Keratinocyte (primary cell): ENCODE data around the gene FMN1. TPM values are rescaled to one million over a fixed set of nuclear protein-coding genes. Genes with fewer than 3 reads are reported as not detected.

Experiments
- DNase-seq: peaks from one replicate; pipeline ENCODE4 v3.0.0-alpha.2; 2011; ENCODE audit warnings: low read depth, missing footprints, low spot score
- FAIRE-seq: peaks from 2 replicates; lab custom pipeline; 2011; peaks lifted over from hg19 to GRCh38; lab: Jason Lieb, UNC
- H2AFZ ChIP-seq: 2 replicates; pipeline ENCODE4 v1.6.0; 2012; ENCODE audit warnings: low read length, control low read depth, inconsistent platforms; ENCODE audit not compliant: control insufficient read depth
- H3K27ac ChIP-seq: 2 replicates; pipeline ENCODE4 v1.5.1; 2011; ENCODE audit warnings: low read length; ENCODE audit not compliant: control insufficient read depth, insufficient read depth
- H3K27me3 ChIP-seq: 3 replicates; pipeline ENCODE4 v1.6.0; 2011; ENCODE audit warnings: low read length; ENCODE audit not compliant: control insufficient read depth, insufficient read depth; ENCODE audit errors: extremely low read depth
- H3K36me3 ChIP-seq, 2 experiments: 2 replicates in 1 of 2; 3 replicates in 1 of 2; pipeline ENCODE4 v1.5.1; 2011; ENCODE audit warnings: low read length in 2 of 2, mild to moderate bottlenecking in 1 of 2; ENCODE audit not compliant: control insufficient read depth in 2 of 2, insufficient read depth in 2 of 2; ENCODE audit errors: extremely low read depth in 1 of 2
- H3K4me1 ChIP-seq: 3 replicates; pipeline ENCODE4 v1.5.1; 2011; ENCODE audit warnings: low read length; ENCODE audit not compliant: control insufficient read depth, insufficient read depth; ENCODE audit errors: extremely low read depth
- H3K4me2 ChIP-seq: 3 replicates; pipeline ENCODE4 v1.6.0; 2011; ENCODE audit warnings: low read depth, low read length; ENCODE audit not compliant: control insufficient read depth, insufficient read depth; ENCODE audit errors: extremely low read depth
- H3K4me3 ChIP-seq, 3 experiments: fragments of 200-600 bp in 1 of 3; sonication (generic) in 1 of 3; 2 replicates in 2 of 3; 3 replicates in 1 of 3; pipeline ENCODE4 v1.5.1; 2011 to 2016; ENCODE audit warnings: low read length in 3 of 3, mild to moderate bottlenecking in 3 of 3, control low read depth in 2 of 3, inconsistent platforms in 1 of 3, low read depth in 1 of 3, mixed read lengths in 1 of 3, mixed run types in 1 of 3, moderate library complexity in 1 of 3; ENCODE audit not compliant: control insufficient read depth in 2 of 3, insufficient read depth in 2 of 3; ENCODE audit errors: extremely low read depth in 1 of 3
- H3K79me2 ChIP-seq: 2 replicates; pipeline ENCODE4 v1.6.0; 2012; ENCODE audit warnings: low read length; ENCODE audit not compliant: control insufficient read depth, insufficient read depth
- H3K9ac ChIP-seq: 3 replicates; pipeline ENCODE4 v1.6.0; 2011; ENCODE audit warnings: low read length; ENCODE audit not compliant: control insufficient read depth, insufficient read depth; ENCODE audit errors: extremely low read depth
- H3K9me1 ChIP-seq: 3 replicates; pipeline ENCODE4 v1.6.0; 2011; ENCODE audit warnings: low read length; ENCODE audit not compliant: control insufficient read depth, insufficient read depth; ENCODE audit errors: extremely low read depth
- H3K9me3 ChIP-seq: 2 replicates; pipeline ENCODE4 v1.5.1; 2012; ENCODE audit warnings: low read depth, low read length; ENCODE audit not compliant: control insufficient read depth
- H4K20me1 ChIP-seq: 3 replicates; pipeline ENCODE4 v1.6.0; 2011; ENCODE audit warnings: low read length; ENCODE audit not compliant: control insufficient read depth, insufficient read depth; ENCODE audit errors: extremely low read depth
- EZH2 ChIP-seq: IDR thresholded peaks from one replicate; pipeline ENCODE4 v1.6.1; 2012; ENCODE audit warnings: inconsistent platforms, mild to moderate bottlenecking, low read length, moderate library complexity
- dilution Hi-C: fragments of 300-500 bp; cut with MboI; formaldehyde crosslinking; loops from one replicate; pipeline ENCODE4 v1.7.0; 2020; ENCODE audit warnings: low sequenced_read_pairs; ENCODE audit not compliant: extremely low pct_ligation_motif_present
- polyA plus RNA-seq, 5 experiments: library from polyadenylated mRNA; depleted of rRNA in 3 of 5; stranded (reverse) in 3 of 5; stranded (forward) in 1 of 5; unstranded in 1 of 5; fragments of >200 nt; gene quantifications; 1 replicate in 1 of 5; 2 replicates in 3 of 5; 3 replicates in 1 of 5; pipeline versions ENCODE4 v1.2.1 to v1.2.3, GENCODE V29; 2011 to 2012; ENCODE audit warnings: missing spikeins in 2 of 5, low read depth in 1 of 5, low replicate concordance in 1 of 5
- TF ChIP-seq, protein P1 (sequence below), 3 experiments: IDR thresholded peaks in 1 of 3; conservative IDR thresholded peaks in 1 of 3; optimal IDR thresholded peaks in 1 of 3; 2 replicates in 2 of 3; 3 replicates in 1 of 3; pipeline versions ENCODE3 to v1.5.1; 2011; ENCODE audit warnings: low read length in 3 of 3, mild to moderate bottlenecking in 3 of 3, moderate library complexity in 2 of 3, control low read depth in 1 of 3, inconsistent platforms in 1 of 3; ENCODE audit not compliant: insufficient read depth in 2 of 3; ENCODE audit errors: extremely low read depth in 1 of 3

FMN1 gene
- polyA plus RNA-seq, 1 donor (not counting 4 experiments of a cell fraction or from before 2014, with no cell fraction given), result 0.71 TPM

- no peaks in the 10 kb centered on the region for H3K9me1 ChIP-seq
- H3K9ac ChIP-seq, result no peak overlapping the region
- DNase-seq, result no peak
- no peak overlapping the region for H3K4me2 ChIP-seq
- no peak overlapping the region for H2AFZ ChIP-seq
- TF ChIP-seq, protein P1, sequence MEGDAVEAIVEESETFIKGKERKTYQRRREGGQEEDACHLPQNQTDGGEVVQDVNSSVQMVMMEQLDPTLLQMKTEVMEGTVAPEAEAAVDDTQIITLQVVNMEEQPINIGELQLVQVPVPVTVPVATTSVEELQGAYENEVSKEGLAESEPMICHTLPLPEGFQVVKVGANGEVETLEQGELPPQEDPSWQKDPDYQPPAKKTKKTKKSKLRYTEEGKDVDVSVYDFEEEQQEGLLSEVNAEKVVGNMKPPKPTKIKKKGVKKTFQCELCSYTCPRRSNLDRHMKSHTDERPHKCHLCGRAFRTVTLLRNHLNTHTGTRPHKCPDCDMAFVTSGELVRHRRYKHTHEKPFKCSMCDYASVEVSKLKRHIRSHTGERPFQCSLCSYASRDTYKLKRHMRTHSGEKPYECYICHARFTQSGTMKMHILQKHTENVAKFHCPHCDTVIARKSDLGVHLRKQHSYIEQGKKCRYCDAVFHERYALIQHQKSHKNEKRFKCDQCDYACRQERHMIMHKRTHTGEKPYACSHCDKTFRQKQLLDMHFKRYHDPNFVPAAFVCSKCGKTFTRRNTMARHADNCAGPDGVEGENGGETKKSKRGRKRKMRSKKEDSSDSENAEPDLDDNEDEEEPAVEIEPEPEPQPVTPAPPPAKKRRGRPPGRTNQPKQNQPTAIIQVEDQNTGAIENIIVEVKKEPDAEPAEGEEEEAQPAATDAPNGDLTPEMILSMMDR (optimal IDR thresholded peaks at IDR 0.05 in 1 of 3, IDR thresholded peaks at IDR 0.05 in 1 of 3, conservative IDR thresholded peaks at IDR 0.05 in 1 of 3; ENCODE audit: extremely low read depth in 1 of 3, insufficient read depth in 2 of 3, low read length in 3 of 3), result peak; percentile 27 to 68 (median 59)
- TF ChIP-seq EZH2, result no peak
- FAIRE-seq, result peak; percentile 57
- no peak overlapping the region for H3K27ac ChIP-seq
- no peaks in the 10 kb centered on the region for H3K27me3 ChIP-seq
- dilution Hi-C loops, result loop anchor here (25.0 kb wide), 1 partner anchor 486 kb away; no protein-coding TSS in a partner anchor
- H3K36me3 ChIP-seq, result no peaks in the 10 kb centered on the region
- no peaks in the 10 kb centered on the region for H4K20me1 ChIP-seq
- H3K79me2 ChIP-seq, result no peaks in the 10 kb centered on the region
- no peak overlapping the region for H3K4me3 ChIP-seq
- H3K9me3 ChIP-seq, result no peaks in the 10 kb centered on the region
- H3K4me1 ChIP-seq, result no peaks in the 10 kb centered on the region
These were observed 32.2 kb upstream of the FMN1 start for GRCh38 chr15:33226559-33227181.

DNA sequence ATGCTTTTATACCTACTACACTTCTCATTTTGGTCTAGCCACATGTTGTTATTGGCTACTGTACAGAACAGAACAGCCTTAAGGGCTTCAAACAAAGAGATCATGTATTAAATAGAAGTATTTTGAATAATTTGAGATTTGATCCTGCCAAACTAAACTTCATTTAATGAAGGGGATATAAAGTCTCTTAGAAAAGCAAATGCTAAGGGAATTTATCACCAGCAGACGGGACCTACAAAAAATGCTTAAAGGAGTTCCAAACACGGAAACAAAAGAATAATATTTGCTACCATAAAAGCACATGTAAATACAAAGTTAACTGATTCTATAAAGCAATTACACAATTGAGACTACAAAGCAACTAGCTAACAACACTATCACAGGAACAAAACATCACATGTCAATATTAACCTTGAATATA is 23.6 kb upstream of the FMN1 start:
- H4K20me1 ChIP-seq, result no peaks in the 10 kb centered on the region
- no peaks in the 10 kb centered on the region for H3K36me3 ChIP-seq
- DNase-seq, result no peak
- H3K27me3 ChIP-seq, result no peaks in the 10 kb centered on the region
- FAIRE-seq, result no peak
- no peaks in the 10 kb centered on the region for H3K9me3 ChIP-seq
- H3K79me2 ChIP-seq, result no peaks in the 10 kb centered on the region
- H3K9me1 ChIP-seq, result no peaks in the 10 kb centered on the region
- H2AFZ ChIP-seq, result no peak overlapping the region
- no peak overlapping the region for H3K27ac ChIP-seq
- no peak overlapping the region for H3K4me3 ChIP-seq
- H3K4me2 ChIP-seq, result no peak overlapping the region
- H3K4me1 ChIP-seq, result peaks cover 2% of the 10 kb centered on the region
- TF ChIP-seq EZH2, result no peak
- TF ChIP-seq, protein P1 (optimal IDR thresholded peaks at IDR 0.05 in 1 of 3, IDR thresholded peaks at IDR 0.05 in 1 of 3, conservative IDR thresholded peaks at IDR 0.05 in 1 of 3; ENCODE audit: extremely low read depth in 1 of 3, insufficient read depth in 2 of 3, low read length in 3 of 3), result no peak
- no peak overlapping the region for H3K9ac ChIP-seq
- dilution Hi-C loops, result no loop called here
